ENCODE data around the gene TMEM132A. TPM values are rescaled to one million over a fixed set of nuclear protein-coding genes. Genes with fewer than 3 reads are reported as not detected.

The TMEM132A gene
- total RNA-seq, 1 experiment from 2014 or later, result 57.7 TPM

- peaks cover 11% of the 10 kb centered on the region for H3K4me1 ChIP-seq
- H3K36me3 ChIP-seq, result no peaks in the 10 kb centered on the region
- H3K9me3 ChIP-seq (replicated peaks), result no peaks in the 10 kb centered on the region
- no peak overlapping the region for H3K27ac ChIP-seq
- H3K4me3 ChIP-seq, result no peak overlapping the region
- no peak for DNase-seq
- H3K27me3 ChIP-seq, result no peaks in the 10 kb centered on the region
Observed at GRCh38 chr11:60982184-60982583, 57.9 kb downstream of the TMEM132A start.

GRCh38 chr11:60984149-60984548 lies 59.9 kb downstream of the TMEM132A start:
- Histone ChIP-seq H3K4me3 (no peak overlapping the region), H3K27me3 (no peaks in the 10 kb centered on the region), H3K36me3 (no peaks in the 10 kb centered on the region), H3K4me1 (peaks cover 5% of the 10 kb centered on the region), H3K27ac (no peak overlapping the region), H3K9me3 (replicated peaks) (no peaks in the 10 kb centered on the region)
- no peak for DNase-seq

GRCh38 chr11:60984636-60985035 lies 60.4 kb downstream of the TMEM132A start:
- no peaks in the 10 kb centered on the region for H3K9me3 ChIP-seq (replicated peaks)
- H3K27me3 ChIP-seq, result no peaks in the 10 kb centered on the region
- H3K4me3 ChIP-seq, result no peak overlapping the region
- no peak for DNase-seq
- no peaks in the 10 kb centered on the region; the same call in 1 of the 2 replicates for H3K4me1 ChIP-seq
- H3K27ac ChIP-seq, result no peak overlapping the region
- H3K36me3 ChIP-seq, result no peaks in the 10 kb centered on the region

GRCh38 chr11:60985501-60985900 lies 61.2 kb downstream of the TMEM132A start:
- Histone ChIP-seq H3K27ac (no peak overlapping the region), H3K36me3 (no peaks in the 10 kb centered on the region), H3K9me3 (replicated peaks) (no peaks in the 10 kb centered on the region), H3K4me3 (no peak overlapping the region), H3K27me3 (no peaks in the 10 kb centered on the region), H3K4me1 (no peaks in the 10 kb centered on the region)
- no peak for DNase-seq

- Histone ChIP-seq H3K9me3 (replicated peaks) (no peaks in the 10 kb centered on the region), H3K4me3 (no peak overlapping the region), H3K36me3 (no peaks in the 10 kb centered on the region), H3K27ac (no peak overlapping the region), H3K4me1 (no peaks in the 10 kb centered on the region), H3K27me3 (no peaks in the 10 kb centered on the region)
- no peak for DNase-seq
Observed at GRCh38 chr11:60985991-60986915, 62.0 kb downstream of the TMEM132A start.

Other genes starting within 250 kb of the TMEM132A start
- not detected in 2 replicates for gene MS4A8, start 224.8 kb upstream of the TMEM132A start, total RNA-seq (2014; rRNA removed; shearing (Covaris generic))
- gene MS4A18, start 199.7 kb upstream of the TMEM132A start, total RNA-seq (2014; rRNA removed; shearing (Covaris generic)), result not detected in 2 replicates
- not detected in 2 replicates for gene MS4A15, start 167.6 kb upstream of the TMEM132A start, total RNA-seq (2014; rRNA removed; shearing (Covaris generic))
- gene MS4A10, start 139.1 kb upstream of the TMEM132A start, total RNA-seq (2014; rRNA removed; shearing (Covaris generic)), result not detected in 2 replicates
- gene CCDC86, start 82.3 kb upstream of the TMEM132A start, total RNA-seq (2014; rRNA removed; shearing (Covaris generic)), result 21.9 and 24.9 TPM in 2 replicates
- gene PTGDR2, start 68.5 kb upstream of the TMEM132A start, total RNA-seq (2014; rRNA removed; shearing (Covaris generic)), result not detected in 2 replicates
- not detected in 2 replicates for gene ZP1, start 56.9 kb upstream of the TMEM132A start, total RNA-seq (2014; rRNA removed; shearing (Covaris generic))
- gene PRPF19, start 17.9 kb upstream of the TMEM132A start, total RNA-seq (2014; rRNA removed; shearing (Covaris generic)), result 84.7 and 92.9 TPM in 2 replicates
- 85.4 and 96.9 TPM in 2 replicates for gene TMEM109, start 10.3 kb upstream of the TMEM132A start, total RNA-seq (2014; rRNA removed; shearing (Covaris generic))
- 1.0 and 1.6 TPM in 2 replicates for gene SLC15A3, start 27.7 kb downstream of the TMEM132A start, total RNA-seq (2014; rRNA removed; shearing (Covaris generic))
- not detected in 2 replicates for gene CD6, start 47.2 kb downstream of the TMEM132A start, total RNA-seq (2014; rRNA removed; shearing (Covaris generic))
- 0.04 TPM in 1 of 2 replicates, not detected in the other for gene CD5, start 178.0 kb downstream of the TMEM132A start, total RNA-seq (2014; rRNA removed; shearing (Covaris generic))
- 11.6 and 12.1 TPM in 2 replicates for gene VPS37C, start 237.0 kb downstream of the TMEM132A start, total RNA-seq (2014; rRNA removed; shearing (Covaris generic))